ENCODE data around the gene CHAF1A. TPM values are rescaled to one million over a fixed set of nuclear protein-coding genes. Genes with fewer than 3 reads are reported as not detected.

CHAF1A gene
- total and polyA plus RNA-seq, 2 of the 8 experiments (the other 6 are each of a cell fraction or from before 2014, with no cell fraction given), result 122 to 147 TPM

DNA sequence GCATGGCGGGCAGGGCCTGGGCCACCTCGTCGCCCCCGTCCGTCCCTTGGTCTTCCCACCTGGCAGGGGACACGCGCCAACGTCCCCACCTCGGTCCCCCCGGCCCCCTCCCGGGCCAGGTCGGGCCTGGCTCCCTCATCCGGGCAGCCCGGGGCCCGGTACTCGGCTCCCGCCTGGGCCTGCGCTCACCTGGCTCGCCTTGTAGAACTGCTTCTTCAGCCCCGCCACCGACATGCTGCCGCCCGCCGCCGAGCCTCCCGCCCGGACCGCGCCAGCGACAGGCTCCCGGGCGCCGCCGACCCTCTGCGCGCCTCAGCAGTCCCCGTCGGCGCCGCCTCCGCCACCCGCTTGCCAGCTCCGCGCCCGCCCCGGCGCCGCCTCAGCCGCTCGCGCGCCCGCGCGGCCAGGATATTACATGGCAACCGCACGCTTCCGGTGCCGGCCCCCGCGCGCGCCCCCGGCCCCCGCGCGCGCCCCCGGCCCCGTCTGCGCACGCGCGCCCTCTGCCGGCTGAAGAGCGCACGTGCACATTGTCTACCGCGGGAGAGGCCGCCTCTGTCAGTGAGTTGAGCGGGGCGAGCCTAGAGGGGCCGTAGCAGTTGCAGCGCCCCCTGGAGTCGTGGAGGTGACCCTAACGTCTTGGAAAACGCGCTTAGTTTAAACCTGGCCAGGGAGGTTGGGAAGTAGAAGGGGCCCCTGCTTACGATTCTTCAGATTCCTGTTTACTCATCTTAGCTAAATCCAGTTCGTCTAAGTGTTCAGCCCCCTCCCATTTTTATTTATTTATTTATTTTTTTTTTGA, 2.1 kb upstream of the CHAF1A start, which contains the start of gene SH3GL1 (continued):
- TF ChIP-seq TCF12 (IDR thresholded peaks at IDR 0.05; ENCODE audit: low read depth, low read length), result no peak
- no peak for TF ChIP-seq CBX5 (IDR thresholded peaks at IDR 0.05; ENCODE audit: low read depth, low read length)
- TF ChIP-seq, protein P1, sequence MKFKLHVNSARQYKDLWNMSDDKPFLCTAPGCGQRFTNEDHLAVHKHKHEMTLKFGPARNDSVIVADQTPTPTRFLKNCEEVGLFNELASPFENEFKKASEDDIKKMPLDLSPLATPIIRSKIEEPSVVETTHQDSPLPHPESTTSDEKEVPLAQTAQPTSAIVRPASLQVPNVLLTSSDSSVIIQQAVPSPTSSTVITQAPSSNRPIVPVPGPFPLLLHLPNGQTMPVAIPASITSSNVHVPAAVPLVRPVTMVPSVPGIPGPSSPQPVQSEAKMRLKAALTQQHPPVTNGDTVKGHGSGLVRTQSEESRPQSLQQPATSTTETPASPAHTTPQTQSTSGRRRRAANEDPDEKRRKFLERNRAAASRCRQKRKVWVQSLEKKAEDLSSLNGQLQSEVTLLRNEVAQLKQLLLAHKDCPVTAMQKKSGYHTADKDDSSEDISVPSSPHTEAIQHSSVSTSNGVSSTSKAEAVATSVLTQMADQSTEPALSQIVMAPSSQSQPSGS (IDR thresholded peaks at IDR 0.05; ENCODE audit: low read length), result peak; percentile 70; the same call in 1 of the 2 replicates
- TF ChIP-seq KDM4A (IDR thresholded peaks at IDR 0.05; ENCODE audit: low read depth, low read length, severe bottlenecking), result peak; percentile 65
- peak; percentile 13; the same call in 1 of the 2 replicates for TF ChIP-seq JUND (IDR thresholded peaks at IDR 0.05; ENCODE audit: low read length)
- TF ChIP-seq SP2 (IDR thresholded peaks at IDR 0.05; ENCODE audit: low read length), result peak; percentile 97
- TF ChIP-seq TAF7 (optimal IDR thresholded peaks at IDR 0.05; ENCODE audit: borderline replicate concordance, low read depth, low read length), result peak; percentile 75
- peak; percentile 67; the same call in 1 of the 2 replicates for TF ChIP-seq BACH1 (IDR thresholded peaks at IDR 0.05; ENCODE audit: low read length)
- no peak; a peak in 1 of 3 replicates for TF ChIP-seq POLR2A (IDR thresholded peaks at IDR 0.05; ENCODE audit: control extremely low read depth in 1 of 2, low read depth in 2 of 2, low read length in 2 of 2)
- no peak for TF ChIP-seq SIX5 (IDR thresholded peaks at IDR 0.05; ENCODE audit: low read depth, low read length)
- TF ChIP-seq HDAC6 (IDR thresholded peaks at IDR 0.05; ENCODE audit: low read depth, low read length), result no peak
- peak; percentile 98 for TF ChIP-seq EGR1 (IDR thresholded peaks at IDR 0.05; ENCODE audit: borderline replicate concordance, low read depth, low read length)
- TF ChIP-seq MAFK (IDR thresholded peaks at IDR 0.05; ENCODE audit: low read depth, low read length), result no peak
- peak; percentile 77 to 94; a peak in 2 of 4 replicates for TF ChIP-seq SIN3A (conservative IDR thresholded peaks at IDR 0.05 in 1 of 2, IDR thresholded peaks at IDR 0.05 in 1 of 2; ENCODE audit: low read depth in 1 of 2, low read length in 2 of 2)
- TF ChIP-seq BRCA1 (IDR thresholded peaks at IDR 0.05; ENCODE audit: low read depth, low read length), result peak; percentile 32; the same call in 1 of the 2 replicates
- TF ChIP-seq TAF1 (IDR thresholded peaks at IDR 0.05; ENCODE audit: low read depth, low read length), result peak; percentile 37; the same call in 1 of the 2 replicates
- TF ChIP-seq POU5F1 (IDR thresholded peaks at IDR 0.05; ENCODE audit: low read depth, low read length), result no peak
- 0 out of 2 replicates have a peak, but pooled peaks have one; percentile 51 for TF ChIP-seq TEAD4 (IDR thresholded peaks at IDR 0.05; ENCODE audit: low read depth, low read length)
- peak; percentile 73 for TF ChIP-seq CHD2 (IDR thresholded peaks at IDR 0.05; ENCODE audit: low read length)
- TF ChIP-seq, protein P2, sequence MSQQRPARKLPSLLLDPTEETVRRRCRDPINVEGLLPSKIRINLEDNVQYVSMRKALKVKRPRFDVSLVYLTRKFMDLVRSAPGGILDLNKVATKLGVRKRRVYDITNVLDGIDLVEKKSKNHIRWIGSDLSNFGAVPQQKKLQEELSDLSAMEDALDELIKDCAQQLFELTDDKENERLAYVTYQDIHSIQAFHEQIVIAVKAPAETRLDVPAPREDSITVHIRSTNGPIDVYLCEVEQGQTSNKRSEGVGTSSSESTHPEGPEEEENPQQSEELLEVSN (IDR thresholded peaks at IDR 0.05), result 0 out of 2 replicates have a peak, but pooled peaks have one; percentile 23
- TF ChIP-seq RFX5 (IDR thresholded peaks at IDR 0.05; ENCODE audit: borderline replicate concordance, low read depth, low read length), result no peak
- TF ChIP-seq PHF8 (conservative IDR thresholded peaks at IDR 0.05; ENCODE audit: low read depth, low read length), result peak; percentile 83
